AG20443 (cell line): Measurements from ENCODE around the gene TAF7.
"Not testable (repeated sequence)": the region's sequence is repeated elsewhere in the genome, so short reads cannot be mapped to it uniquely, and the experiment has no call there.

Experiments used
- DNase-seq: peaks from one replicate; pipeline ENCODE4 v3.0.0; 2012; ENCODE audit warnings: low spot score, mixed read lengths

Gene TAF7, protein sequence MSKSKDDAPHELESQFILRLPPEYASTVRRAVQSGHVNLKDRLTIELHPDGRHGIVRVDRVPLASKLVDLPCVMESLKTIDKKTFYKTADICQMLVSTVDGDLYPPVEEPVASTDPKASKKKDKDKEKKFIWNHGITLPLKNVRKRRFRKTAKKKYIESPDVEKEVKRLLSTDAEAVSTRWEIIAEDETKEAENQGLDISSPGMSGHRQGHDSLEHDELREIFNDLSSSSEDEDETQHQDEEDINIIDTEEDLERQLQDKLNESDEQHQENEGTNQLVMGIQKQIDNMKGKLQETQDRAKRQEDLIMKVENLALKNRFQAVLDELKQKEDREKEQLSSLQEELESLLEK

DNA sequence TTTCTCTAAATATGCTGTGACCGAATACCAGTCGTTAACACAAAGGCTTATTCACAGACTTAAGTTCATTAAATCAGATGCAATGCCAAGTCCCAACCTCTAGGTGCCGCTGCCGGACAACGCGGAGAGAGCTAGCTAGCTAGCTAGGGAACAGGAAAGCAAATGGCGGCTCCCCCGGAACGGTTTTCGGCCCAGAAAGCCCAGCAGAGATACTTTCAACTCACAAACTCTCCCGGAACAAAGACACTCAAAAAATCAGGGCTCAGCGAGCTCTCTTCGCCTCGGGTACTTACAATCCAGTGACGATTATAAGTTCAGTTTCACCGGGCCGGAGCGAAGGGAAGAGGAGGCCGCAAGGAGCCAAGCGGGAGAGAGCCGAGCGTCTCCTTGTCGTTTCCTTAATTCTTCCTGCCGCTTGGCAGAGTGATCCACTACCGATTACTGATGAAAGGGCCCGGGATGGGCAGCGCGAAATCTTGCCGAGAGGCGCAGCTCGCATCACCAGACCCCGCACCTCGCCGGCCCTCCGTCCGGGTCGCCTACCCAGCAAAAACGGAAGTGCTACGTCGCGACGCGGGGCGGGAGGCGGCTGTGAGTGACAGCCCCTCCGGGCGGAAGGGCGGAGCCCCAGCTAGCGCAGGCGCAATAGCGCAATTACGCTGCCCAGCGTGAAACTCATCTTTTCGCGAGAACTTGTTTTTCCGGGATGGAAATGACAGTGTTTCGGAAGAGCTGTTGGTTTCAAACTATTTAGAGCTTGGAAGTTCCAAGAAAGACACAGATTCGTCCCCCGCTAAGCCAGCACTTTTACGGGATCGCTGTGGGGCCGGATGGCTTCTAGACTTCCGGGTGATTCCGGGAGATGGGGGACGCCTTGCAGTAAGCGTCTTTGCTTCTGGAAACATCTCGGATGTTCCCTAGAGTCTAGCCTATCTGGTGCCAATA, at the start of gene TAF7:
TAF7 (minus strand) TSS at position 560 of the 945 bp plus-strand sequence. CDS start 740 bp downstream, outside the sequence.
- peak; percentile 98 for DNase-seq

DNA sequence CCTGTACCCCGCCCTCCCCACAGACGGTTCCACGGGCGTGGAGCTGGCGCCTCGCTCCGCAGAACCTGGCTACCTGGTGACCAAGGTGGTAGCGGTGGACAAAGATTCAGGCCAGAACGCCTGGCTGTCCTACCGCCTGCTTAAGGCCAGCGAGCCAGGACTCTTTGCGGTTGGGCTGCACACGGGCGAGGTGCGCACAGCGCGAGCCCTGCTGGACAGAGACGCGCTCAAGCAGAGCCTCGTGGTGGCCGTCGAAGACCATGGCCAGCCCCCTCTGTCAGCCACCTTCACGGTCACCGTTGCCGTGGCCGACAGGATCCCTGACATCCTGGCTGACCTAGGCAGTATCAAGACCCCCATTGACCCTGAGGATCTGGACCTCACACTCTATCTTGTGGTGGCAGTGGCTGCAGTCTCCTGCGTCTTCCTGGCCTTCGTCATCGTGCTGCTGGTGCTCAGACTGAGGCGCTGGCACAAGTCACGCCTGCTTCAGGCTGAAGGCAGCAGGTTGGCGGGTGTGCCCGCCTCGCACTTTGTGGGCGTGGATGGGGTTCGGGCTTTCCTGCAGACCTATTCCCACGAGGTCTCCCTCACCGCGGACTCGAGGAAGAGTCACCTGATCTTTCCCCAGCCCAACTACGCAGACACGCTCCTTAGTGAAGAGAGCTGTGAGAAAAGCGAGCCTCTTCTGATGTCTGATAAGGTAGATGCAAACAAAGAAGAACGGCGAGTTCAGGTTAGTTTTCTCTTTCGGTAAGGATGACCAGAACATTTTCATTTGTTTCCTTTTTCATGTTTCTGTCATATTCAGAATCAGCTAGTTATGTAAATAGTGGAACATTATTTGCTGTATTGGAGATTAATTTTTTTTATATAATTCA, 45.7 kb upstream of the TAF7 start:
- DNase-seq: no peak

DNA sequence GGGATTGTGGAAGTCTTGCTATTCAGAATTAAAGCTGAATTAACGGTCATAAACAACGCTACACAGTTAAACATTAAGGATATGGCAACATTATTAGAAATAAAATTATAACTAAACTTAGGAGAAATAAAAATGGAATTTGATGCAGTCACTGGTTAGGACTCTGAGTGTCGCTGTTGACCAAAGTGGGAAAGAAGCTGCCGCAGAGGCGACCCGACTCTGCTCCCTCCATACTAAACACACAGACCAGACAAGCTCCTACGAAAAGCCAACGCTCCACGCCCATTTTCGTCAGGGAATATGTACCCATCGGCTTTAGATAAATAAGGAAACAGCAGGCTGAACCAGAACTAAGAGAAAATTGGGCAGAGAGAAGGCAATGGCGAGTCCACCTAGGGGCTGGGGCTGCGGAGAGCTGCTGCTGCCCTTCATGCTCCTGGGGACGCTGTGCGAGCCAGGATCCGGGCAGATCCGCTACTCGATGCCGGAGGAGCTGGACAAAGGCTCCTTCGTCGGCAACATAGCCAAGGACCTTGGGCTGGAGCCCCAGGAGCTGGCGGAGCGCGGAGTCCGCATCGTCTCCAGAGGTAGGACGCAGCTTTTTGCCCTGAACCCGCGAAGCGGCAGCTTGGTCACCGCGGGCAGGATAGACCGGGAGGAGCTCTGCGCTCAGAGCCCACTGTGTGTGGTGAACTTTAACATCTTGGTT, 43.5 kb upstream of the TAF7 start, which contains the start of gene PCDHGA5:
PCDHGA5 (plus strand) TSS at position 211 of the 709 bp plus-strand sequence; CDS start at position 380, 169 bp downstream.
- DNase-seq: peak; percentile 54

DNA sequence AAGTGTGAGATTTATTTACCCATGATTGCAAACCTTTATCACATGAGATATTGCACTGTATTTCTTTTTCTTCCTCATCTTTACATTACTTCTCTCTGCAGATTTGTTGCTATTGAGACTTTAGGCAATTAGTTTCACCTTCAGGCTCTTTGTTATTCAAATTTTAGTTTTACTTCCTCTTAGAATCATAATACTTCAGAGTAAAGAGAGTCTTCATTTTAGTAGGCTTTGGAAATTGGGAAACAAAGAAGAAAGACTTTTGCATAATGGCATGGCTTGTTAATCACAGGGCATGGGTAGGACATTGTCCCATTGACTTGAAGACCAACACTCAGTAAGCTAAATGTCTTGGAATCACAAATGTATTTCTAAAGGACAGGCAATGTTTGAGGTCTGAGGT, 42.1 kb upstream of the TAF7 start:
- no peak for DNase-seq

DNA sequence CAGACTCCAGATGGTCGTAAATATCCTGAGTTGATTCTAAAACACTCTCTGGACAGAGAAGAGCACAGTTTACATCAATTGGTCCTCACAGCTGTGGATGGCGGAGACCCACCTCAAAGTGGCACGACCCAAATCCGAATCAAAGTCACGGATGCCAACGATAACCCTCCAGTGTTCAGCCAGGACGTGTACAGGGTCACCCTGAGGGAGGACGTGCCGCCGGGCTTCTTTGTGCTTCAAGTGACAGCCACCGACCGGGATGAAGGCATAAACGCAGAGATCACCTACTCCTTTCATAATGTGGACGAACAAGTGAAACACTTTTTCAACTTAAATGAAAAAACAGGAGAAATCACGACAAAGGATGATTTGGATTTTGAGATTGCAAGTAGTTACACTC, 40.1 kb upstream of the TAF7 start:
- no peak for DNase-seq

DNA sequence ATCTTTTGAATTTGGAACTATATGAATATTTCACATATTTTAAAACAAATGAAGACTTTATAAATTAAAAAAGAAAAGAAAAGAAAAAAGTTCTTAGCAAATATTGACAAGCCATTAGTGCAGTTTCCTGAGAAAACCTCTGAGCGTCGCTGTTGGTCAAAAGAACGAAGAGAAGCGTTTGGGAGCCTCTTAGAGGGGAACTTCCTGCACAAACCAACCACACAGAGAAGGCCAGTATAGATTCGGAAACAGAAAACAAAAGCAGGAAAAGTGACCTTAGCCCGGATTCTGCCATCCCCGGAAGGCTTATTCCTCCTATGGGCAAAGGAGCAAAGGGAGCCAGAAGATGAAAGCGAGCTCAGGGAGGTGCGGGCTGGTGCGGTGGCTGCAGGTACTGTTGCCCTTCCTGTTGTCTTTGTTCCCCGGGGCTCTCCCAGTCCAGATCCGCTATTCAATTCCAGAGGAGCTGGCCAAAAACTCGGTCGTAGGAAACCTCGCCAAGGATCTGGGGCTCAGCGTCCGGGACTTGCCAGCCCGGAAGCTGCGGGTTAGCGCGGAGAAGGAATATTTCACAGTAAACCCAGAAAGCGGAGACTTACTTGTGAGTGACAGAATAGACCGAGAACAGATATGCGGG, 39.3 kb upstream of the TAF7 start, which contains the start of gene PCDHGB2:
PCDHGB2 (plus strand) TSS at position 205 of the 637 bp plus-strand sequence; CDS start at position 347, 142 bp downstream.
- peak; percentile 27 for DNase-seq

DNA sequence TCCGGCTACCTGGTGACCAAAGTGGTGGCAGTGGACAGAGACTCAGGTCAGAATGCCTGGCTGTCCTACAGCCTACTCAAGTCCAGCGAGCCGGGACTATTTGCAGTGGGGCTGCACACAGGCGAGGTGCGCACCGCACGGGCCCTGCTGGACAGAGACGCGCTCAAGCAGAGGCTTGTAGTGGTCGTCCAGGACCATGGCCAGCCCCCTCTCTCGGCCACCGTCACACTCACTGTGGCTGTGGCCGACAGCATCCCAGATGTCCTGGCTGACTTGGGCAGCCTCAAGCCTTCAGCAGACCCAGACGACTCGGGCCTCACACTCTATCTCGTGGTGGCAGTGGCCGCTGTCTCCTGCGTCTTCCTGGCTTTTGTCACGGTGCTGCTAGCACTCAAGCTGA, 36.4 kb upstream of the TAF7 start:
- DNase-seq: no peak

DNA sequence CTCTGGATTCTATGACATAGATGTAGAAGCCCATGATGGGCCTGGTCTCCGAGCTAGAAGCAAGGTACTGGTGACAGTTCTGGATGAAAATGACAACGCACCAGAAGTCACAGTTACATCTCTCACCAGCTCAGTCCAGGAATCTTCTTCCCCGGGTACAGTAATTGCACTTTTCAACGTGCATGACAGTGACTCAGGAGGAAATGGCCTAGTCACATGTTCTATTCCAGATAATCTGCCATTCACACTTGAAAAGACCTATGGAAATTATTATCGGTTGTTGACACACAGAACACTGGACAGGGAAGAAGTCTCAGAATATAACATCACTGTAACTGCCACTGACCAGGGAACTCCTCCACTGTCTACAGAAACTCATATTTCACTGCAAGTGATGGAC, 35.5 kb upstream of the TAF7 start:
- DNase-seq: no peak

DNA sequence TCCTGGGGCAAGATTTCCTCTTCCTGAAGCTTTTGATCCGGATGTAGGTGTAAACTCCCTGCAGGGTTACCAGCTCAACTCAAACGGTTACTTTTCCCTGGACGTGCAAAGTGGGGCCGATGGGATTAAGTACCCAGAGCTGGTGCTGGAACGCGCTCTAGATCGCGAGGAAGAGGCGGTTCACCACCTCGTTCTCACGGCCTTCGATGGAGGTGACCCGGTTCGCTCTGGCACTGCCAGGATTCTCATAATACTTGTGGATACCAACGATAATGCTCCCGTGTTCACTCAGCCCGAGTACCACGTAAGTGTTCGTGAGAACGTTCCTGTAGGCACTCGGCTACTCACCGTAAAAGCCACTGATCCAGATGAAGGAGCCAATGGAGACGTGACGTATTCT, 35.1 kb upstream of the TAF7 start:
- no peak for DNase-seq

DNA sequence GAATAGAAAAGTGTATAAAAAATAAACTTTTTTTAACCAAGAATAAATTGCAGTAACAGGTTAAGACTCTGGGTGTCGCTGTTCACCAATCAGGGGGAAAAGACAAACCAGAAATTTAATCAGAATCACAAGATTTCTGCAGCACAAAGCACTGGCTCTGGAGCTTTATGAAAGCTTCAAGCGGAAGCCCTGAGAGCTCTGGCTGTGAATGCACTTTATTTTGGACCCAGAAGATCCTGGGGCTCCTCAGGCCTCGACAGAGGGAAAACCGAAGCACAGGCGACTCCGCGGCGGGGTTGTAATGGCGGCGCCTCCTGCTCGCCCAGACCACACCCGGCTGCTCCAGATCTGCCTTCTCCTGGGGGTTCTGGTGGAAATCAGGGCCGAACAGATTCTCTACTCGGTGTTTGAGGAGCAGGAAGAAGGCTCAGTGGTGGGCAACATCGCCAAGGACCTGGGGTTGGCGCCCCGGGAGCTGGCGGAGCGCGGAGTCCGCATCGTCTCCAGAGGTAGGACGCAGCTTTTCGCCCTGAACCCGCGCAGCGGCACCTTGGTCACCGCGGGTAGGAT, 34.4 kb upstream of the TAF7 start, which contains the start of gene PCDHGA4:
PCDHGA4 (plus strand) TSS at position 122 of the 570 bp plus-strand sequence; CDS start at position 209, 87 bp downstream.
- no peak for DNase-seq

DNA sequence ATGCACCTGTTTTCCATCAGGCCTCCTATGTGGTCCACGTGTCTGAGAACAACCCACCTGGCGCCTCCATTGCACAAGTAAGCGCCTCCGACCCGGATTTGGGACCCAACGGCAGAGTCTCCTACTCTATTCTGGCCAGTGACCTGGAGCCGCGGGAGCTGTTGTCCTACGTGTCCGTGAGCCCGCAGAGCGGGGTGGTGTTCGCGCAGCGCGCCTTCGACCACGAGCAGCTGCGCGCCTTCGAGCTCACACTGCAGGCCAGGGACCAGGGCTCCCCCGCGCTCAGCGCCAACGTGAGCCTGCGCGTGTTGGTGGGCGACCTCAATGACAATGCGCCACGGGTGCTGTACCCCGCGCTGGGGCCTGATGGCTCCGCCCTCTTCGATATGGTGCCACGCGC, 31.0 kb upstream of the TAF7 start:
- no peak for DNase-seq

DNA sequence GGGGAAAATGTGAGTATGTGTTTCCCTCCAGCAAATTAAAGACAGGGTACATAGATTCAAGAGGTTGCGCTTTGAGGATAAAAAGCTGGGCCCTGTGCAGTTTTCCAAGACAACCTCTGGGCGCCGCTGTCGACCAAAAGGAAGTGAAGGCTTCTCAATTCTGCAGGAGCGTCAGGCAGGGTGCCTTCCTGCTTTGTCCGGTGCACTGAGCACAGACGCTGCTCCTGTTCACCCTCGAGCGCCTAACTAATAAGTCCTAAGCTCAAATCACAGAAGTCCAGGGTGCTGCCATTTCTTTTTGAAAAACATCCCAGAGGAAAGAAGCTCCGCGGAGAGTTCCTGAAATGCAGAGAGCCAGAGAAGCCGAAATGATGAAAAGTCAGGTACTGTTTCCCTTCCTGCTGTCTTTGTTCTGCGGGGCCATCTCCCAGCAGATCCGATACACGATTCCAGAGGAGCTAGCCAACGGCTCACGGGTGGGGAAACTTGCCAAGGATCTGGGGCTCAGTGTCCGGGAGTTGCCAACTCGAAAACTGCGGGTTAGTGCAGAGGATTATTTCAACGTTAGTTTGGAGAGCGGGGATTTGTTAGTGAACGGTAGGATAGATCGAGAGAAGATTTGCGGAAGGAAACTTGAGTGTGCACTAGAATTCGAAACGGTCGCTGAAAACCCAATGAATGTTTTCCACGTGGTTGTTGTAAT, 29.5 kb upstream of the TAF7 start, which contains the start of gene PCDHGB1:
PCDHGB1 (plus strand) TSS at position 183 of the 703 bp plus-strand sequence; CDS start at position 345, 162 bp downstream.
- DNase-seq: peak; percentile 81

DNA sequence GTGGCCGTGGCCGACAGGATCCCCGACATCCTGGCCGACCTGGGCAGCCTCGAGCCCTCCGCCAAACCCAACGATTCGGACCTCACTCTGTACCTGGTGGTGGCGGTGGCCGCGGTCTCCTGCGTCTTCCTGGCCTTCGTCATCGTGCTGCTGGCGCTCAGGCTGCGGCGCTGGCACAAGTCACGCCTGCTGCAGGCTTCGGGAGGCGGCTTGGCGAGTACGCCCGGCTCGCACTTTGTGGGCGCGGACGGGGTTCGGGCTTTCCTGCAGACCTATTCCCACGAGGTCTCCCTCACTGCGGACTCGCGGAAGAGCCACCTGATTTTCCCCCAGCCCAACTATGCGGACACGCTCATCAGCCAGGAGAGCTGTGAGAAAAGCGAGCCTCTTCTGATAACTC, 25.4 kb upstream of the TAF7 start:
- not testable (repeated sequence) for DNase-seq

DNA sequence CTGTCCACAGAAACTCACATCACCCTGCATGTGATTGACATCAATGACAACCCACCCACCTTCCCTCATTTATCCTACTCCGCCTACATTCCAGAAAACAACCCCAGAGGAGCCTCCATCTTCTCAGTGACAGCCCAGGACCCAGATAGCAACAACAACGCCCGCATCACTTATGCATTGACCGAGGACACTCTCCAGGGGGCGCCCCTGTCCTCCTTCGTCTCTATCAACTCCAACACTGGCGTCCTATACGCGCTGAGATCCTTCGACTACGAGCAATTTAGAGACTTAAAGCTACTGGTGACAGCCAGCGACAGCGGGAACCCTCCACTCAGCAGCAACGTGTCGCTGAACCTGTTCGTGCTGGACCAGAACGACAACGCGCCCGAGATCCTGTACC, 24.7 kb upstream of the TAF7 start:
- DNase-seq: no peak

DNA sequence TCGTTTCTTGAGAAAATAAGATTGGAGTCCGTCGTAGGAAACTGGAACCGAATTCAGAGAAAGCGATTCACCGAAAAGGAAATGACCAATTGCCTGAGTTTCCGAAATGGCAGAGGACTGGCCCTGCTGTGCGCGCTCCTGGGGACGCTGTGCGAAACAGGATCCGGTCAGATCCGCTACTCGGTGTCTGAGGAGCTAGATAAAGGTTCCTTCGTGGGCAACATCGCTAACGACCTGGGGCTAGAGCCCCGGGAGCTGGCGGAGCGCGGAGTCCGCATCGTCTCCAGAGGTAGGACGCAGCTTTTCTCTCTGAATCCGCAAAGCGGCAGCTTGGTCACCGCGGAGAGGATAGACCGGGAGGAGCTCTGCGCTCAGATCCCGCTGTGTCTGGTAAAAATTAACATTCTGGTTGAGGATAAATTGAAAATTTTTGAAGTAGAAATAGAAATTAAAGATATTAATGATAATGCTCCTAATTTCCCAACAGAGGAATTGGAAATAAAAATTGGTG, 23.4 kb upstream of the TAF7 start:
- no peak for DNase-seq

DNA sequence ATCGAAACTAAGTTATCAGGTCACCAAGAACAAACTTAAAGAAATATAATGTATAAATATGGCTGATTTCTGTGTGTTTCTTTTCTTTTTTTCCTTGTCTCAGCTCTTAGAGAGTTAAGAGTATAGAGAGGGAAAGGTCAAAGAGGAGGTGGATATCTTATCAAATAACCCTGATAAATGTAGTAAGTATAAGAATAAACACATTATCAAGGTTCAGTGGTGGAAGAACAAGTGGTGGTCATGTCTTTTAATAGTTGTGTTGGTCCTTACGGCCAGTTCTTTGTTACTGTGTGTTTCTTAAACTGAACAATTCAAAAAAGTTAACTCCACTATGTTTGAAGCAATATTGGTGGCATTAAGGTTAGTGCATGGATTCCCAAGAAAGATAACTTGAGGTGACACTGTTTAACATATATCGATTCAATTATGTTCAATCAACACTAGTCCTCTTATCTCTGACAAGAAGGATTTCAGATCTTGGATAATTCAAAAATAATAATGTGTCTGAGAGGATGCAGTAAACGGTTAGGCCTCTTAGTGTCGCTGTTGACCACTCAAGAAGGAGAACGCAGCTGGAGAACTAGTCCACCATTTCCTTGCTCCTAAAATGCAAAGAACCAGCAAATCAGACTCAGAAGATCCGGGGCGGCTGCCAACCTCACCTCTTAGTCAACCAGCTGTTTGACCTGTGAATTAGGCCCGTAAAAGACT, 22.8 kb upstream of the TAF7 start, which contains the start of gene PCDHGA3:
PCDHGA3 (plus strand) TSS at position 588 of the 711 bp plus-strand sequence. CDS start 205 bp downstream, outside the sequence.
- DNase-seq: no peak

DNA sequence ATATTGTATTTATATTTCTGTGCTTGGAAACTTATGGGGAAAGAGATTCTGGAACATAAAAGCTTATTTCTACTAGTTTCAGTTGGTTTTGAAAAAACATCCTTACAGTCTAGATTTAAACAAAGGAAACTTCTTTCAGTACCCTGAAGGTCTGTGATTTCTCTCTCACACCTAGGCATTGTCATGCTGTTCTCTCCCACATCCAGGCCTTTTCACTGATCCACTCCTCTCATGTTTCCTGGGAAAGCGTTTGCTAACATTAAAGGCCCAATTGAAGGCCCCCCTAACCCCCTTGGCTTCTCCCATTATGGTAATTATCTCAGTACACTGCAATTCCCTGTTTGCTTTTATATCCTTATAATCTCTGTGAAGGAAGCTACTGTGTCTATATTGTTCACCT, 22.2 kb upstream of the TAF7 start:
- no peak for DNase-seq

DNA sequence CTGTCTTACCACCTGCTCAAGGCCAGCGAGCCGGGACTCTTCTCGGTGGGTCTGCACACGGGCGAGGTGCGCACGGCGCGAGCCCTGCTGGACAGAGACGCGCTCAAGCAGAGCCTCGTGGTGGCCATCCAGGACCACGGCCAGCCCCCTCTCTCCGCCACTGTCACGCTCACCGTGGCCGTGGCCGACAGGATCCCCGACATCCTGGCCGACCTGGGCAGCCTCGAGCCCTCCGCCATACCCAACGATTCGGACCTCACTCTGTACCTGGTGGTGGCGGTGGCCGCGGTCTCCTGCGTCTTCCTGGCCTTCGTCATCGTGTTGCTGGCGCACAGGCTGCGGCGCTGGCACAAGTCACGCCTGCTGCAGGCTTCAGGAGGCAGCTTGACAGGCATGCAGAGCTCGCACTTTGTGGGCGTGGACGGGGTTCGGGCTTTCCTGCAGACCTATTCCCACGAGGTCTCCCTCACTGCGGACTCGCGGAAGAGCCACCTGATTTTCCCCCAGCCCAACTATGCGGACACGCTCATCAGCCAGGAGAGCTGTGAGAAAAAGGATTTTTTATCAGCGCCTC, 20.3 kb upstream of the TAF7 start:
- DNase-seq: not testable (repeated sequence)
